HG03135 (cell line): ENCODE measurements around the gene CRTC2.

Source experiments
- ATAC-seq: cut with Tn5 transposase; IDR thresholded peaks from one replicate; pipeline ENCODE4 v1.9.1; 2021; ENCODE audit warnings: mild to moderate bottlenecking, moderate library complexity; ENCODE audit not compliant: unreplicated experiment

CRTC2 gene

GRCh38 chr1:153946622-153947241, 11.7 kb downstream of the CRTC2 start, which contains the start of gene DENND4B:
Gene DENND4B, minus strand, starts transcription at chr1:153946718. Its CDS starts 2,344 bp downstream, at chr1:153944374.
- ATAC-seq = peak; percentile 59

GRCh38 chr1:153945795-153946621, 12.4 kb downstream of the CRTC2 start:
- peak; percentile 68 for ATAC-seq

GRCh38 chr1:153945131-153945794, 13.1 kb downstream of the CRTC2 start:
- peak; percentile 2 for ATAC-seq

- ATAC-seq = no peak
Observed at GRCh38 chr1:153944827-153945117, 13.6 kb downstream of the CRTC2 start.

GRCh38 chr1:153944005-153944826, 14.2 kb downstream of the CRTC2 start:
- ATAC-seq = no peak

GRCh38 chr1:153942766-153943549, 15.5 kb downstream of the CRTC2 start:
- no peak for ATAC-seq

GRCh38 chr1:153941826-153942725, 16.3 kb downstream of the CRTC2 start:
- no peak for ATAC-seq

- ATAC-seq = no peak
Observed at GRCh38 chr1:153940756-153941155, 17.7 kb downstream of the CRTC2 start.

GRCh38 chr1:153939476-153939875, 18.9 kb downstream of the CRTC2 start:
- ATAC-seq = no peak

- no peak for ATAC-seq
Observed at GRCh38 chr1:153938996-153939395, 19.4 kb downstream of the CRTC2 start.

GRCh38 chr1:153937331-153937730, 21.1 kb downstream of the CRTC2 start:
- no peak for ATAC-seq

- ATAC-seq = no peak
Observed at GRCh38 chr1:153936011-153936802, 22.2 kb downstream of the CRTC2 start.

- no peak for ATAC-seq
Observed at GRCh38 chr1:153934746-153935145, 23.7 kb downstream of the CRTC2 start.

GRCh38 chr1:153933955-153934354, 24.5 kb downstream of the CRTC2 start:
- ATAC-seq = no peak

- no peak for ATAC-seq
Observed at GRCh38 chr1:153933430-153933829, 25.0 kb downstream of the CRTC2 start.

- no peak for ATAC-seq
Observed at GRCh38 chr1:153932156-153933131, 26.0 kb downstream of the CRTC2 start.
